Suprapubic skin (tissue), 4 donors: ENCODE data around the gene DIAPH3.

Experiments
- EP300 ChIP-seq: sonication (generic); formaldehyde crosslinking; IDR thresholded peaks from one replicate; pipeline ENCODE4 v1.6.1; 2017; ENCODE audit warnings: antibody characterized with exemption
- POLR2A ChIP-seq, 2 donors: fragments of 450-650 bp; IDR thresholded peaks; one replicate each; pipeline ENCODE4 v1.6.1; 2017; ENCODE audit warnings: antibody characterized with exemption in 2 of 2, mild to moderate bottlenecking in 2 of 2, moderate library complexity in 2 of 2
- POLR2AphosphoS5 ChIP-seq, 3 donors: sonication (generic); formaldehyde crosslinking; IDR thresholded peaks; one replicate each; pipeline ENCODE4 v1.6.1; 2017; ENCODE audit warnings: antibody characterized with exemption in 3 of 3
- TF ChIP-seq, protein P1 (sequence below), 2 donors: fragments of 200-600 bp in 1 of 2; fragments of 450-650 bp in 1 of 2; sonication (generic) in 1 of 2; IDR thresholded peaks; one replicate each; pipeline ENCODE4 v1.5.1; 2016 to 2019; ENCODE audit warnings: antibody characterized with exemption in 2 of 2, mild to moderate bottlenecking in 1 of 2, moderate library complexity in 1 of 2

DNA sequence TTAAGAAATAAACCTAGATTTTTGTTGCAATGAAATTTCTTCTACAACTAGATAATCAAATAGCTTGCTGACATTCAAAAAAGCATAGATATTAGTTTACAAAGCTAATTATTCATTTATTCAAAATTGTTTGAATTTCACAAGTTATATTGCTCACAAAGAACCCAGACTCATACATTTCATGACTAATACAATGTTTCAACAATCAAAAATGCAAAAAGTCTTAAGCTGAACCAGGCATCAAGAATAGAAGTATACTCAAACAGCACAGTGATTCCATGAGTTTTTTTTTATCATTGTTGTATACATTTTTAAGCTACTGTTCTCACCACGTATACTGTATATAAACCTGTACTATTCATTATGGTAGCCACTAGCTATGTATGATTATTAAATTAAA lies 51.0 kb downstream of the DIAPH3 start:
- TF ChIP-seq, protein P1, sequence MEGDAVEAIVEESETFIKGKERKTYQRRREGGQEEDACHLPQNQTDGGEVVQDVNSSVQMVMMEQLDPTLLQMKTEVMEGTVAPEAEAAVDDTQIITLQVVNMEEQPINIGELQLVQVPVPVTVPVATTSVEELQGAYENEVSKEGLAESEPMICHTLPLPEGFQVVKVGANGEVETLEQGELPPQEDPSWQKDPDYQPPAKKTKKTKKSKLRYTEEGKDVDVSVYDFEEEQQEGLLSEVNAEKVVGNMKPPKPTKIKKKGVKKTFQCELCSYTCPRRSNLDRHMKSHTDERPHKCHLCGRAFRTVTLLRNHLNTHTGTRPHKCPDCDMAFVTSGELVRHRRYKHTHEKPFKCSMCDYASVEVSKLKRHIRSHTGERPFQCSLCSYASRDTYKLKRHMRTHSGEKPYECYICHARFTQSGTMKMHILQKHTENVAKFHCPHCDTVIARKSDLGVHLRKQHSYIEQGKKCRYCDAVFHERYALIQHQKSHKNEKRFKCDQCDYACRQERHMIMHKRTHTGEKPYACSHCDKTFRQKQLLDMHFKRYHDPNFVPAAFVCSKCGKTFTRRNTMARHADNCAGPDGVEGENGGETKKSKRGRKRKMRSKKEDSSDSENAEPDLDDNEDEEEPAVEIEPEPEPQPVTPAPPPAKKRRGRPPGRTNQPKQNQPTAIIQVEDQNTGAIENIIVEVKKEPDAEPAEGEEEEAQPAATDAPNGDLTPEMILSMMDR (IDR thresholded peaks at IDR 0.05): no peak
- no peak for TF ChIP-seq POLR2A (IDR thresholded peaks at IDR 0.05)
- no peak for TF ChIP-seq EP300
- TF ChIP-seq POLR2AphosphoS5 (IDR thresholded peaks at IDR 0.05): no peak
